ENCODE results near the gene TMX1. TPM values are rescaled to one million over a fixed set of nuclear protein-coding genes. Genes with fewer than 3 reads are reported as not detected.

Gene TMX1
- total and polyA plus RNA-seq, 2 of the 8 experiments (the other 6 are each of a cell fraction or from before 2014, with no cell fraction given), result 26.6 to 84.0 TPM

- TF ChIP-seq EP300 (IDR thresholded peaks at IDR 0.05; ENCODE audit: borderline replicate concordance in 1 of 2, low read depth in 2 of 2, low read length in 2 of 2), result no peak
- TF ChIP-seq SIRT6 (IDR thresholded peaks at IDR 0.05; ENCODE audit: low read length), result no peak
- no peak for TF ChIP-seq ZNF274 (IDR thresholded peaks at IDR 0.05; ENCODE audit: borderline replicate concordance, extremely low read depth, low read length)
- no peak for TF ChIP-seq CTBP2 (IDR thresholded peaks at IDR 0.05; ENCODE audit: borderline replicate concordance, insufficient read depth, insufficient read length, low read length)
- TF ChIP-seq RAD21 (IDR thresholded peaks at IDR 0.05 in 1 of 2, conservative IDR thresholded peaks at IDR 0.05 in 1 of 2; ENCODE audit: low read depth in 2 of 2, low read length in 2 of 2), result no peak
- TF ChIP-seq CHD1 (IDR thresholded peaks at IDR 0.05; ENCODE audit: low read depth, low read length), result no peak
- no peak for TF ChIP-seq TAF7 (optimal IDR thresholded peaks at IDR 0.05; ENCODE audit: borderline replicate concordance, low read depth, low read length)
Observed at GRCh38 chr14:51277753-51278415, 37.8 kb downstream of the TMX1 start (continued).

Data from H1 (cell line).